Measurements from ENCODE around the gene PCDH1. TPM values are rescaled to one million over a fixed set of nuclear protein-coding genes. Genes with fewer than 3 reads are reported as not detected.

Gene PCDH1
- total RNA-seq, 1 donor from 2014 or later: 7.9 TPM

DNA sequence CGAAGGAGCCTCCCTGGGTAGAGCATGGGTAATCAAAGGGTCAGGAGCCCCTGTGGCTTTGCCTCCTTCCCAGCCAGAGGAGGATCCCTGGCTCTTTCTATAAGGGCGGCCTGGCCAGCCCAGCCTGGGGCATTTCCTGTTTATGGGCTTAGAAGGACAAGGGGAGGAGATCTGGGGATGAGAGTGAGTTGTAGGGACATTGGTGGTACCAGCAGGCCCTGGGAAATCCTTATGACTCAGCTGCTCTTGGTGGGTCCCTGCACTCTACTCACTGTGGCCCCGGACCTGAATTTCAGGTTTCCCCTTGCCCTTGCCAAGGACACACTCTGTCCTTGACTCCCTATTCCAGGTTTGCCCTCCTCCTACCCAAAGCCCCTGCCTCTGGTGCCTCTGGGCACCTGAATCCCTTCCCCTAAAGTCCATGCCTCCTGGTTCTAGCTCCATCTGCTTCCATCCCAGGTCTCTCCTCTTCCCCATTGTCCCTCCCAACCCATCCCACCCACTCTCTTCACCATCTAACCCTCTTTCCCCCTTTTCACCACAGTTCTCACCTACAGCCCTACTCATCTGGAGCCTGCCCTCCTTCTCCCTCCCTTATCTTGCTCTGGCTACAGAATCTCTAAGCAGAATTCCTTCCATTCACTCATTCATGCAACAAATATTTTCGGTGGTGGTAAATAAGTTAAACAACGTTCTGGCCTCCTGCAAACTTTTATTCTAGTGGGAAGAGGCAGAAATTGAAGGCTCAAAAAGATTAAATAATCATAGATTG lies 34.9 kb downstream of the PCDH1 start:
- no peaks in the 10 kb centered on the region for H3K36me3 Mint-ChIP-seq (ENCODE audit: unreplicated experiment)
- peaks cover 19% of the 10 kb centered on the region for H3K4me1 Mint-ChIP-seq (ENCODE audit: low read depth, unreplicated experiment)
- DNase-seq: no peak
- H3K9me3 Mint-ChIP-seq (ENCODE audit: unreplicated experiment): peaks cover 1% of the 10 kb centered on the region
- H3K27me3 Mint-ChIP-seq (ENCODE audit: unreplicated experiment): peaks cover 7% of the 10 kb centered on the region
- TF ChIP-seq, protein P1, sequence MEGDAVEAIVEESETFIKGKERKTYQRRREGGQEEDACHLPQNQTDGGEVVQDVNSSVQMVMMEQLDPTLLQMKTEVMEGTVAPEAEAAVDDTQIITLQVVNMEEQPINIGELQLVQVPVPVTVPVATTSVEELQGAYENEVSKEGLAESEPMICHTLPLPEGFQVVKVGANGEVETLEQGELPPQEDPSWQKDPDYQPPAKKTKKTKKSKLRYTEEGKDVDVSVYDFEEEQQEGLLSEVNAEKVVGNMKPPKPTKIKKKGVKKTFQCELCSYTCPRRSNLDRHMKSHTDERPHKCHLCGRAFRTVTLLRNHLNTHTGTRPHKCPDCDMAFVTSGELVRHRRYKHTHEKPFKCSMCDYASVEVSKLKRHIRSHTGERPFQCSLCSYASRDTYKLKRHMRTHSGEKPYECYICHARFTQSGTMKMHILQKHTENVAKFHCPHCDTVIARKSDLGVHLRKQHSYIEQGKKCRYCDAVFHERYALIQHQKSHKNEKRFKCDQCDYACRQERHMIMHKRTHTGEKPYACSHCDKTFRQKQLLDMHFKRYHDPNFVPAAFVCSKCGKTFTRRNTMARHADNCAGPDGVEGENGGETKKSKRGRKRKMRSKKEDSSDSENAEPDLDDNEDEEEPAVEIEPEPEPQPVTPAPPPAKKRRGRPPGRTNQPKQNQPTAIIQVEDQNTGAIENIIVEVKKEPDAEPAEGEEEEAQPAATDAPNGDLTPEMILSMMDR (IDR thresholded peaks at IDR 0.05; ENCODE audit: partially characterized antibody, unreplicated experiment): no peak
- no peak overlapping the region for H3K4me3 Mint-ChIP-seq (ENCODE audit: unreplicated experiment)
- no peak overlapping the region for H3K27ac Mint-ChIP-seq (ENCODE audit: unreplicated experiment)

DNA sequence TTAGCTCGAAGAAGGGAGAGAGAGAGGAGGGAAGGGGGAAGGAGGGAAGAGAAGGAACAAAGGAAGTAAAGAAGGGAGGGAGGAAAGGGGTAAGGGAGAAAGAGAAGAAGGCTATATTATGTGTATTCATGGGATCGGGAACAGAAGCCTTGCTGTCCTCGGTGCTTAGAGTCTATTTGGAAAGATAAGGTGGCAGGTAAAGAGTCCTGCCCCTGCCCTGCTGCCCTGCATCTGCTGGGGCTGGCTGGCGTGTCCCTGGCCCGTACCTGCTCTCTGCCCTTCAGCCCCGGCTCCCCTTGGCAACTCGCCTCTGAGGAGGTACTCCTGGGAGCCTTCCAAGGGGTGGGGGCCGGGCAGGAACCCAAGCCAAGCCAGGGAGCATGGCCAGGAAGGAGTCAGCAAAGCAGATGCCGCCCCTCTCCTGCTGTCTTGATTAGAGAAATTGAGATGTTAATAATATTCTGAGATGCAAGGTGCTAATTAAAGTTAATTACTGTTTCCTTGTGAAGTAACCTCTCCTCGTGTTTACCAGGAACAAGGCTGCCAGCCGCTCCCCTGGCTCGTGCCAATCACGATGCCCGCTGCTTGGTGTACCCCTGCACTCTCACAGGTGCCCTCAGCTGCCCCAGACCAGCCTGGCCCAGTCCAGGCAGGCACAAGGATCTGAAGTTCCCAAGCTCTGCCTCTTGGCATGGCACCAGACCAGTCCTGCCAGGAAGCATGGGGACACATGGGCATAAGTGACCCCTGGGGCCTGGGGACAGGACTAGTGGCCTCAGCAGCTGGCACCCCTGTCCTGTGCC lies 36.6 kb downstream of the PCDH1 start:
- Mint-ChIP-seq H3K4me3 (ENCODE audit: unreplicated experiment) (no peak overlapping the region), H3K27me3 (ENCODE audit: unreplicated experiment) (peaks cover 4% of the 10 kb centered on the region), H3K27ac (ENCODE audit: unreplicated experiment) (no peak overlapping the region), H3K36me3 (ENCODE audit: unreplicated experiment) (no peaks in the 10 kb centered on the region), H3K9me3 (ENCODE audit: unreplicated experiment) (peaks cover 1% of the 10 kb centered on the region), H3K4me1 (ENCODE audit: low read depth, unreplicated experiment) (peaks cover 19% of the 10 kb centered on the region)
- TF ChIP-seq, protein P1 (IDR thresholded peaks at IDR 0.05; ENCODE audit: partially characterized antibody, unreplicated experiment): no peak
- DNase-seq: no peak

DNA sequence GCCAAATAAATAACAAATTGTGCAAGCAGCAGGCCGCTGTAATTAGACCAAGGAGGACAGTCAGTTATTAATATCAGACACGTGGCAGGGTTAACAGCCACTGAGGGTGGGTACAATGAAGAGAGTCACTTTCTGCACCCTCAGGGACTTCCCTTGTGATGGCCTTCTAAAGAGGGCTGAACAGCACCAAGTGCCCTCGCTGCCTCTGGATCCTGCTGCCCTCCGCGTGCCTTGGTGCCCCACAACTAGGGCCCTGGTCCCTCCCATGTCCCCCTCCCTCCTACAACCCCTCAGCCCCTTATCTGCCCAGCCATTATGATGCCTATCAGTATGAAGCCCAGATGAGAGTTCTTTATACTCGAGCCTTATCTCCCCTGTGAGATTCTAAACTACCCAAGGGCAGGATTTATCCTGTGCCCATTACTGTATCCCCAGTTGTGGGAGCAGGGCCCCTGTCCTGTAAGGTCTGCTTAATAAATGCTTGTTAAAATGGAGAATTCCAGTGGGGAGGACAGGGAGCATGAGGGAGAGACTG lies 37.3 kb downstream of the PCDH1 start:
- peaks cover 1% of the 10 kb centered on the region for H3K9me3 Mint-ChIP-seq (ENCODE audit: unreplicated experiment)
- TF ChIP-seq, protein P1 (IDR thresholded peaks at IDR 0.05; ENCODE audit: partially characterized antibody, unreplicated experiment): no peak
- H3K27me3 Mint-ChIP-seq (ENCODE audit: unreplicated experiment): peaks cover 4% of the 10 kb centered on the region
- H3K27ac Mint-ChIP-seq (ENCODE audit: unreplicated experiment): no peak overlapping the region
- no peaks in the 10 kb centered on the region for H3K36me3 Mint-ChIP-seq (ENCODE audit: unreplicated experiment)
- no peak overlapping the region for H3K4me3 Mint-ChIP-seq (ENCODE audit: unreplicated experiment)
- no peak for DNase-seq
- peaks cover 22% of the 10 kb centered on the region for H3K4me1 Mint-ChIP-seq (ENCODE audit: low read depth, unreplicated experiment)

DNA sequence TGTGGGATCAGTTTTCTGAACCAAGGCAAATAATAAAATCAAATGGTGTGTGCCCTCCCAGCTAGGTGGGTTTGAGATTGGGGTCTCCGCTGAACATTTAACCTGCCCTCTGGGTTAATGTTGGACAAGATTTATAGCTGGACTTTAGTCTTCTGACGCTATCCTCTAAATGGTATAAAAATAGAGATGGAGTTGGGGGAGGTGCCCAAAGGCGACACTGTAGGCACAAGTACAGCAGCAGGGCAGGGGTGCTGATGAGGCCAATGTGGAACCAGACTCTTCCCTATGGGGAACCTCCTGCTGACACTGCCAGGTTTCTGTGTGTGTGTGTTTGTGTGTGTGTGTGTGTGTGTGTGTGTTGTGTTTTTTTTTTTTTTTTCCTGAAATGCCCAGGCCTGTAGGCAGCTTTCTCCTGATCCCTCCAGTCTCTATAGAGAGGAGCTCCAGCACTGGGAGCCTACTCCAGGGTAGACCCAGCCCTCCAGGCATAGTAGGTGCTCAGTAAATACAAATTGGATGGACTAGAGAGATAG lies 37.9 kb downstream of the PCDH1 start:
- Mint-ChIP-seq H3K4me3 (ENCODE audit: unreplicated experiment) (no peak overlapping the region), H3K9me3 (ENCODE audit: unreplicated experiment) (peaks cover 1% of the 10 kb centered on the region), H3K36me3 (ENCODE audit: unreplicated experiment) (no peaks in the 10 kb centered on the region), H3K27me3 (ENCODE audit: unreplicated experiment) (peaks cover 4% of the 10 kb centered on the region), H3K27ac (ENCODE audit: unreplicated experiment) (no peak overlapping the region), H3K4me1 (ENCODE audit: low read depth, unreplicated experiment) (peaks cover 22% of the 10 kb centered on the region)
- DNase-seq: no peak
- TF ChIP-seq, protein P1 (IDR thresholded peaks at IDR 0.05; ENCODE audit: partially characterized antibody, unreplicated experiment): no peak

Measured in glutamatergic neuron (in vitro differentiated cells).